Lower leg skin (tissue), 3 donors: Measurements from ENCODE around the gene ANKRD37.

ENCODE experiments used
- CTCF ChIP-seq, 3 donors: fragments of 450-650 bp; IDR thresholded peaks; one replicate each; pipeline ENCODE4 v1.5.1; 2016; ENCODE audit warnings: antibody characterized with exemption in 3 of 3, mild to moderate bottlenecking in 3 of 3, moderate library complexity in 2 of 3
- POLR2A ChIP-seq, 2 donors: fragments of 450-650 bp; IDR thresholded peaks; one replicate each; pipeline ENCODE4 v1.6.1; 2016 to 2017; ENCODE audit warnings: antibody characterized with exemption in 2 of 2, mild to moderate bottlenecking in 1 of 2, moderate library complexity in 1 of 2

DNA sequence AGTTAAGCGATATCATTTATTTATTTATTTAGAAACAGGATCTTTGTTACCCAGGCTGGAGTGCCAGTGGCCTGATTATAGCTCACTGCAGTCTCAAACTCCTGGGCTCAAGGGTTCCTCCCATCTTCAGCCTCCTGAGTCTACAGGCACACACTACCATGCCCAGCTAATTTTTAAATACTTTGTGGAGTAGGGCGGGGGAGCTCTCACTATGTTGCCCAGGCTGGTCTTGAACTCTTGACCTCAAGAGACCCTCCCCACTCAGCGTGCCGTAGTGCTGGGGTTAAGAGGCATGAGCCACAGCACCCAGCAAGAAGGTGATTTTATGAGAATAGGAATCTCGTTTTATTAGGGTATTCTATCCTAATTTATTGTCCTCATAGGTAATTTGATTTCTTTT is 33.0 kb downstream of the ANKRD37 start:
- TF ChIP-seq CTCF (IDR thresholded peaks at IDR 0.05) (no peak), POLR2A (IDR thresholded peaks at IDR 0.05) (no peak)
